ENCODE measurements around the gene NUP210.

GRCh38 chr3:13272831-13273603 is 147.1 kb downstream of the NUP210 start:
- TF ChIP-seq GATA2 (IDR thresholded peaks at IDR 0.05; ENCODE audit: insufficient read depth, insufficient read length, low read depth, low read length) (no peak), CTCF (IDR thresholded peaks at IDR 0.05; ENCODE audit: extremely low read depth in 1 of 2, insufficient read depth in 1 of 2, low read depth in 1 of 2, low read length in 2 of 2) (no peak), MAX (IDR thresholded peaks at IDR 0.05; ENCODE audit: insufficient read depth, insufficient read length) (no peak)

Data from endothelial cell of umbilical vein (primary cell).